HG03095 (cell line): ENCODE results near the gene EHBP1L1.

Source experiments
- ATAC-seq: cut with Tn5 transposase; IDR thresholded peaks from one replicate; pipeline ENCODE4 v1.9.1; 2021; ENCODE audit warnings: moderate library complexity; ENCODE audit not compliant: unreplicated experiment

The EHBP1L1 gene

GRCh38 chr11:65592858-65593517 lies 17.1 kb downstream of the EHBP1L1 start:
- no peak for ATAC-seq

DNA sequence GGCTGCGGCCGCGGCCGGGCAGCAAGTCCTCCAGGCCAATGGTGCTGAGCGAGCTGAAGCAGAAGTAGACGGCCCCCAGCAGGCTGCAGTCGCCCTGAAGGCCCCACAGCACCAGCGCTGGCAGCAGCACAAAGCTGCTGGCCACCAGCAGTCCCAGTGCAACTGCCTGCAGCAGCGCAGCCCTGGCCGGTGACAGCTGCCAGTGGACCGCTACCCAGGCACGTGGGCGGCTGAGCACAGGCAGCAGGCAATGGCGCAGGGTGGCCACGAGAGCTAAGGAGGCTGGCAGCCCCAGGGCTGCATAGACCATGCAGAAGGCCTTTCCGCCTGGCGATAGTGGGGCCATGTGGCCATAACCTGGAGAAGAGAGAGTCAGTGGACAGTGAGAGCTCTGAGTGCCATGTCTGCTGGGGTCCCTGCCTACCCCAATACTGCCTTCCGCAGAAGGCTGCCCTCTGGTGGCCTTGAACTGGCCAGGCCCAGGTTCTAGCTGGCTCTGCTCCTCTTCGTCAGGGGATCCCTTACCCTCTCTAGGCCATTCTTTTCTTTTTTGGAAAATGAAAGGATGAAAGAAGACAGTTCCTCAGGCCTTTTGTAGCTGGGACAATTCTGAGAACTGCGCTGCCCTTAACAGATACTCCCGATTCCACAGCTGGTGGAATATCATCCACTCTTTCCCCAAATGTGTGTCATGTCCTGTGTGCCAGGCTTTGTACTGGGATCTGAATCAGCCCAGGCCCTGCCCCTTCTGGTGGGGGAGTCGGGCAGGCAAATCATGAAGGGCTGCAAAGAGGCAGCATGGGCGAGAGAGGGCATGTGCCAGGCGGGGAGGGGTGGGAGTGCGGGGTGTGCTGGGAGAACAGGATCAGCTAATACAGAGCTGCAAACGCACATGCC lies 17.9 kb downstream of the EHBP1L1 start:
- no peak for ATAC-seq

DNA sequence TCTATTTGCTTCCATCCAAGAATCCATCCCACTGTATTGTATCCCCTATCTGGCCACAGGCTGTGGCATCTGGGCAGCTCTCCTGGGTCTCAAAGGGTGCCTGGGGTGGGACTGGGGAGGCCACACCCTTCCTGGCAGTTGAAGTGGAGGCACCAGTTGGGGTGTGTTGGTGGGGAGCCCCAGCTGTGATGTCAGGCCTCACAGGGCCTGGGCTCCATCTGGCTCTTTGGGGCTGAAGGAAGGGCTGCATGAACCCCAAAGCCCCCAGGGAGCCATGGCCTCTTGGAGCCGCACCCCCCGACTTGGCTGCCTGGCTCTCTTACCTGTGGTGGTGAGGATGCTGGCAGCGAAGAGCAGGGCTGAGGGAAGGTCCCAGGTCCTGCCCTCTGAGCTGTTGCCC lies 19.3 kb downstream of the EHBP1L1 start:
- ATAC-seq = no peak

GRCh38 chr11:65595543-65596281 lies 19.9 kb downstream of the EHBP1L1 start, which contains the start of gene KCNK7:
Gene KCNK7 (minus strand): TSS chr11:65595800. CDS start chr11:65595772, 28 bp downstream.
- no peak for ATAC-seq

- ATAC-seq = no peak
Observed at GRCh38 chr11:65596520-65596919, 20.7 kb downstream of the EHBP1L1 start.

DNA sequence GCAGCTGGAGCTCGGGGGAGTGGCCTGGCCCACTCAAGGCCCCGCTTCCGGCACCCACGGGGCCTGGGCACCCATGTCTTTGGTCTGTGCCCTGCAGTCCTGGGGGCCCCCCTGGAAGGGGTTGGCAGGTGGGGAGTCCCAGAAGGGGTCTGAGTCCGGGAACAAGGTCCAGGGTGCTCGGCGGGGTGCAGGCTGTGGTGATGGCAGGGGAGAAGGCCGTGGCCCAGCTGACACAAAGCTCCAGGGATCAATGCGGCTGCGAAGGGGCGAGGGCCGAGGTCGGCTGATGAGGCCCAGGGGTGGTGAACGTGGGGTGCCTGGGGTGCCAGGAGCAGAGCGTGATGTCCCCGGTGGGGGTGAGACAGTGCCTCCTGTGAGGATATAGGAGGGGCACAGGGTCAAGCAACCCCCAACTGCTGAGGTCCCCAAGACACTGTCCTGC lies 22.4 kb downstream of the EHBP1L1 start:
- ATAC-seq = no peak

DNA sequence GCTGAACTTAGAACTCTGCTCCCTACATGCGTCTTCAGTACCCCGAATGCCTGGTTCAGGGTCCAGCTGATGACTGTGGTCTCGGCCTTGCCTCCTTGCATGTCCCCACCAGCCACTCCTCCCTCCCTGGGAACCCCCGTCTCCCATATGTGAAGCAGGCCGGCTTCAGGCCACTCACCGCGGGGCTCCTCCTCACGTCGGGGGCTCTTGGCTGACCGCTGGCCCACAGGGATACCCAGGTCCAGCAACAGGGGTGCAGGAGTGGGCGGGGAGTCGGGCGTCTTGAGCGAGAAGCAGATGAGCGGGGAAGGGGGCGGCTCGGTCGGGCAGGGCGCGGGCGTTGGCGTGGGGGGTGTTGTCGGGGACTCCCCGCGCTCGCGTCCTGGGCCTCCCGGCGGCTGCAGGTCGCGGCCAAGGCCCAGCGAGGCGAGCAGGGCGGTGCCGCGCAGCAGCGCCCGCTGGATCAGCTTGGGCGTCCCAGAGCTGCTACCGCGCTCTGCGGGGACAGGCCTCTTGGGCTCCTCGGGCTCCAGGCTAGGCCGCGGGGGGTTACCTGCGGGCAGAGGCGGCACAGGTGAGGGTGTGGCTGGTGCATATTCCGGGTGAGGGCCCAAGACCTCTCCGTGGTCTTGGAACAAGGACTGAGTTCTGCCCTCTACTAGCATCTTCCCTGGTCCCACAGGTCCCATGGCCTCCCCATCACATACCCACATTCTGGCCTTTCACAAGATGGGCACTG lies 23.5 kb downstream of the EHBP1L1 start:
- no peak for ATAC-seq

DNA sequence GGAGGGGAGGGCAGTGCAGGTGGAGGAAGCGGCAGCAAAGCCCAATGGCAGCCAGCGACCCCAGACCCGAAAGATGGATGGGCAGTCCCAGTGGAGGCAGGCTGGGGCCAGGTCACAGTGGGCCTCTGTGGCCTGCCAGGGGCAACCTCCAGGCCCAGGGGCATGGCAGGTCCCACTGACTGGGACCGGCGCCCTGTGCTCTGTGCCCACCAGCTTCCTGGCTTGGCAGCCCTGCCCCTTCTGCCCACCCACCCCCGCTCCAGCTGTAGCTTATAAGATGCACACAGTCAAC lies 24.0 kb downstream of the EHBP1L1 start:
- ATAC-seq = no peak

- ATAC-seq = no peak
Observed at GRCh38 chr11:65604258-65604657, 28.4 kb downstream of the EHBP1L1 start.

DNA sequence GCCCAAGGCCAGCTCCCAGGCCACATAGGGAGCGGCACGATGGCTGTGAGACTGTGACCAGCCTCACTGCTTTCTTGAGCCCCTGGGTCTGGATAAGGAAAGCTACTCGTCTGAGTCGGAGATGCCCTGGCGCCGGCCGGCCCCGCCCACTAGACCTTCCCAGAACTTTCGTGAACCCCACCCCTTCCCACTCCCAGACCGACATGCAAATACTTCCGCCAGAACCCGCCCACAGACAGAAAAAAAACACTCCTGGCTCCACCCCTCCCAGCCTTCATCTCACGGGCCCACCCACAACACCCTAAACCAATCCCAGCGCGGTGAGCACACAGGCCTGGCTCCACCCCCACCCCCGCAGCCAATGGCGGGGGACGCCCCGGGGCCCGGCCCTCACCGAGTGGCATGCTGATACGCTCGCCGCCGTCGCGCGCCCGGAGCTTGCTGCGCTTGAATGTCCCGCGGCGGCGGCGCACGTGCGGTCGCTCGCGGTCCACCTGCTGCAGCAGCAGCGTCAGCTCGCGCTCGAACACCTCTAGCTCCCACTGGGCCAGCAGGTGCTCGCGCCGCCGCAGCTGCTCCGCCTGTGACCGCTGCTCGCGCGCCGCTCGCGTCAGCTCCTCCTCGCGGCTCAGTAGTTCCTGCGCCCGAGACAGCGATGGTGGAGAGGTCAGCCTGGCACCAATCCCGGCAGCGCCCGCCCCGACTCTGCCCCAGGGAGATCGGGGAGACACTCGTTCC lies 31.2 kb downstream of the EHBP1L1 start:
- no peak for ATAC-seq

GRCh38 chr11:65607614-65608426 lies 32.0 kb downstream of the EHBP1L1 start:
- ATAC-seq = no peak

GRCh38 chr11:65609229-65609628 lies 33.4 kb downstream of the EHBP1L1 start:
- no peak for ATAC-seq

DNA sequence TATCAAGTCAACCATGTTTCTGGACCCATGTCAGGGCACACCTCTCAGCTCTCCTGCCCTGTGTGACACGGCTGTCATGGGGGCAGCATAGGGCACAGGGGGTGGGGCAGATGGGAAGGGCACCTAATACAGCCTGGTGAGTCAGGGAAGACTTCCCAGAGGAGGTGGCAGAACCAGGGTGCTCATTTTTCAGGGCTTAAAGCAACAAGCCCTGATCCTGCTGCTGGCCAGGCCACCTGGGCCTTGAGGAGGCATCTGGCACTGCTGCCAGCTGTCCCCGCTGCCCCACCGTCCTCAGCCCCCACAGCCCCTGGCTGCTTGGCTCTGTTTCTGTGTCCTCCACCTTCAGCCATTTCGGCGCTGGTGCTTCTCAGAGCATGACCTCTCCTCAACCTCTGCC lies 33.8 kb downstream of the EHBP1L1 start:
- no peak for ATAC-seq

- ATAC-seq = no peak
Observed at GRCh38 chr11:65610404-65610803, 34.6 kb downstream of the EHBP1L1 start.

DNA sequence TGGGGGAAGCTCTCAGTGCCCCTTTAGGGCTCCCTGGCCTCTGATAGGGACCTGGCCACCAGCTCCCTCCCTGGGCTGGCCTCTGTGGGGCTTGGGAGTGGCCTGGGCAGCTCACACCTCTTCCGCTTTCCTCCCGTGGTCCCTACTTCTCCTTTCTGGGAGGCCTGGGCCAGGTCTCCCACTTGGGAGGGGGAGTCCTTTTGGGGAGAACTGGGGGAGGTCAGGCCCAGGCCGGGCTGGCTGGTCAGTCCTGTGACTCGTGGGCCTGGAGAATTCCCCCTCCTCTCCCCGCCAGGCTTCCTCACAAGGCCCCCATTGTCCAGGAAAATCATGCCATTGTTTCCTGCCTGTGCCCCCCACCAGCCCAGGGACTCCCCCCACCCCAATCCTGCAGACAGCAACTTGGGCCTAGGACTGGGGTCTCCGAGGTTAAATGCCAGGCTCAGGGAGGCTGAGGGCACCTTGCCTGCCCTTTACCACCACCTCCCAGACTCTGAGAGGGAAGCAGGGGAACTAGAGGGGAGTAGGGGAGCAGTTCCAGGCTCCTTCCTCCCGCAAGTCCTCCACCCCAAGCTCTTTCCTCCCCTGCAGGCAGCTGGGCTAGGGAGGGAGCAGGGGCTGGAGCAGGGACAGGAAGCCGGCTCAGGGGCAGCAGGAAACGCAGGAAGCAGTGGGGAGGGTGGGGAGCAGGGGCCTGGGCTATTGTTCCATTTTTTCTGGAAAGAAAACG lies 35.3 kb downstream of the EHBP1L1 start:
- ATAC-seq = no peak

DNA sequence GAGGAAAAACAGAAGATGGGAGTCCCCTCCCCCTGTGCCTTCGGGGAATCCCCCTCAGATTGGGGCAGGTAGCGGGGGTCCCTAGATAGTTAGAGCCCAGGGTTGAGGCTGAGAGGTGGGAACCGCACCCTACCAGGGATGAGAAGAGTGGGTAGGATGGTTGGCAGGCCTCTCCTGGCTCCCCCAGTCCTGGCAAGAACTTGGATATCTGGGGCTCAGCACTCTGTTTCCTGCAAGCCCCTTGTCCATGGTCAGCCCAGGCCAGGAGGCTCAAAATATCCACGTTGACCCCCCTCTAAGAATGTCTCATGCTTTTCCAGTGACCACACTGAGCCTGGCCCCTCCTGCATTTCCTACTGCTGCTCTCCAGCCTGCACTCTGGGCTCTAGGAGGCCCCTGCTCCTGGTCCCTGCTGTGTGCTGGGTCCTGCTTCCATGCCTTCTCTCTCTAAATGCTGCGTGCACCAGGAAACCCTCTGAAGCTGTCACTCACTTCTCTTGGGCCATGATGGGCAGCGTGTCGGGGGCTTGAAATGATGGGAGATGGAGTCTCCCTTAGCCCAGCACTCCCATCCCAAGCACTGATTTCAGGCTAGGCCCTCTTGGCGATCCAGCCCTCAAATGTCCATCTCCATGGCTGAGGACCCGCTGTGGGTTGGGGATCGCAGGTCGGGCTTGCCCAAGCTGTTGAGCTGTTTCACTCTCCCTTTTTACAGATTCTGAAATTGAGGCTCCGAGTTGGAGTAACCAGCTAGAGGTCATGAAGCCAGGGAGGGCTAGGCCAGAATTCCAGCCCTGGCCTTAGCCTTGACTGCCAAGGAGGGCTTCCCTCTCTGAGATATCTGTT lies 36.1 kb downstream of the EHBP1L1 start:
- ATAC-seq = no peak

DNA sequence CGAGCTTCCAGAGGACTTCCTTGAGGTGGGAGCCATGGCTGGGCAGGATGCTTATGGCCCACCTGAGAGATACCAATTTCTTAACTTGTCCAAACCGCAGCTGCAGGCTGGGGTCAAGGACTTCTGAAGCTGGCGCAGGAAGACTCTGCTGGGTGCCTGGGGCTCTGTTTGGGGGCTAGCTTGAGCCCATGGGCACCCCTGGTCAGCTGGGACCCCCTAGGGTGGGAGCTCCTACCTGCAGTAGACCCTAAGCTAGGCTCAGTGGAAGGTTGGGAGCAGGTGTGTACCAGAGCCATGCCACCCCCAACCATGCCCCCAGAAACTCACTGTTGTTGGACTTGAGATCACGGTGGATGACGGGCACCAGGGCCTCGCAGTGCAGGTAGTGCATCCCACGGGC lies 36.8 kb downstream of the EHBP1L1 start:
- no peak for ATAC-seq
